T1000 (cell line): ENCODE results near the gene CDK17.
"Not testable (repeated sequence)": the region's sequence is repeated elsewhere in the genome, so short reads cannot be mapped to it uniquely, and the experiment has no call there.

Source experiments
- DNase-seq: peaks from one replicate; lab custom pipeline; 2025; ENCODE audit warnings: mixed read lengths; lab: John Stamatoyannopoulos, UW

The CDK17 gene

DNA sequence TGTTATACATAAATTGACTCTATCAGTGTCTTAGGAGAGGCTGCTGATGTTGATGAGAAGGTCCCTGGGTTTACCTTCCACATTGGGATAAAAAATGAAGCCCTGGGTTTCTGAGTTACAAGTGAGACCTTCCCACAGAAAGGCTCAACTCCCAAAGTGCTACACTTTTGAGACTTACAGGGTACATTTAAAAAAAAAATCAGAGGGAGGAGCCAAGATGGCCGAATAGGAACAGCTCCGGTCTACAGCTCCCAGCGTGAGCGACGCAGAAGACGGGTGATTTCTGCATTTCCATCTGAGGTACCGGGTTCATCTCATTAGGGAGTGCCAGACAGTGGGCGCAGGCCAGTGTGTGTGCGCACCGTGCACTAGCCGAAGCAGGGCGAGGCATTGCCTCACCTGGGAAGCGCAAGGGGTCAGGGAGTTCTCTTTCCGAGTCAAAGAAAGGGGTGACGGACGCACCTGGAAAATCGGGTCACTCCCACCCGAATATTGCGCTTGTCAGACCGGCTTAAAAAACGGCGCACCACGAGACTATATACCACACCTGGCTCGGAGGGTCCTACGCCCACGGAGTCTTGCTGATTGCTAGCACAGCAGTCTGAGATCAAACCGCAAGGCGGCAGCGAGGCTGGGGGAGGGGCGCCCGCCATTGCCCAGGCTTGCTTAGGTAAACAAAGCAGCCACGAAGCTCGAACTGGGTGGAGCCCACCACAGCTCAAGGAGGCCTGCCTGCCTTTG, 84.3 kb downstream of the CDK17 start:
- DNase-seq = not testable (repeated sequence)

DNA sequence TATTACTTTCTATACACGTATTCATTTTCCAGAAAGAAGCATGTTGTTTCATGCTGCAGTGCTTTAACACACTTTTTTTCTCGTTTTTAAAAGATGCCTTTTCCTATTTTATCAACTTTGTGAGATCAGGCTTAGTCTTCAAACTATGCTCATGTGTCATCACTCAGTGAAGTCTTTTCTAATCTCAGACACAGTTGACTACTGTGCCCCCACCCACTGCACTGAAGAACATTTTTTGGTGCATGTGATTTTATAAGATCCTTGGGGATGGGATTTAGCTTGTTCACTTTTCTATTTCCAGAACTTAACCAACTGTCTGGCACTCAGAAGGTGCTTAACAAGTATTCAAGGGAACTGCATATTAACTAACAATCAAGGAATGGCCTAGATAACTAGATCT, 85.5 kb downstream of the CDK17 start:
- no peak for DNase-seq

DNA sequence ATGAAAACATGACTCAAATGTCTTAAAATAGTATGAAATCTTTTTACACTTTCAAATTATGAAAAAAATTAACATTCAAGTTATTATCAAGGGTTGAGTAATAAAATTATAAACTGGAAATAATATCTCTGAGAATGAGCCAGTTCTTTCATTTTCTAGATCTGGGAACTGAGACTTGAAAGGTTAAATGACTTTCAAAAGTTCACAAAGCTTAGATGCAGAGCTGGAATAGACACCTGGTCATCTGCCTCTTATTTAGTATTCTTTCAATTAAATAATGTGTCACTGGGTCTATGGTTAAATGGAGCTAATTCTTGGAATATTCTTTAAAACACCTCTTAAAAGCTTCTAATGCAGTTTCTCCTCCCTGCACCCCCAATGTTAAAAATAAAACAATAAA, 86.6 kb downstream of the CDK17 start:
- DNase-seq = no peak

DNA sequence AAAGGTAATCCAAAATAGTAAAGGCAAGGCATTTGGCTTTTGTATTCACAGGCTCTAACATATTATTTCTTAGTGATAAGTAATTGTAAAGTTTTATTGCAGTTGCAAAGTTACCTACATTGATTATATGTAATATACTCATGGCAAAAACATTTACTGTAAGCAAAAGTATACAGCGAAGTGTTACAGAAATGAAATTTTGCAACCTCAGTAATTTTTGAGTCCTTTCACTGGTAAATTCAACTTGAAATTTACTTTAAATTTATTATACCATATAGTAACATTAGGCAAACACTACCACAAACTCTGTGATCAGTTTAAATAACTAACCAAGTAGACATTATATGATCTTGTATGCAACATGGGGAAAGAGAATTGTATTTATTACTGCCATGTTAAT, 89.0 kb downstream of the CDK17 start:
- DNase-seq = no peak

DNA sequence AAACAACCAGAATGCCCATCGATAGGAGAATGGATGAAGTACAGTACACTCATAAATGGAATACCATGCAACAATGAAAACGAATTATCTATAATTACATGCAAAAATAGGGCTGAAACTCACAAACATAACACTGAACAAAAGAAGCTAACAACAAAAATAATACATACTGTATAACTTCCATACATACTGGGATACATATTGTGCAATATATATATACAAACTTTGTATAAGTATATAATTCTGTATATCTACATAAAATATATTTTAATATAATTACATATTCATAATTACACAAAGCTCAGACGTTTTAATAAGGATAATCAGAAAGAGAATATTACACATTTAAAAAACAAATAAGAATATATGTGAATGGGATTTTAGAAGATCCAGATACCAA, 90.2 kb downstream of the CDK17 start:
- no peak for DNase-seq

DNA sequence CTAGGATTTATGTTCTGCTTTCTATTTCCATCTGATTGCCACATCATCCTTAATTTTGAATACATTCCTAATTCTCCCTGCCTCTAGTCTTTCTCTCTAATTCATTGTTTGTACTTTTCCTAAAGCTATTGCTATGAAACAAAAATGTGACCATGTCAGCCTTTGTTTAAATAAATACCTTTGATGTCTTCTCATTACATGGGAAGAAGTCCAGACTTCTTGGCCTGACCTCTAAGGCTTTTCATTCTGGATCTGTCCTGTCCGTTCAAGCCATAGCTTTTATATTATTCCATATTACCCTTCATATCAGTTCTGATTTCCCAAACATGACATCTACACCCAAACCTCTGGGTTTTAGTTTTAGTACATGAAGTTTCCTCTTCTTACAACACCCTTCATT, 91.4 kb downstream of the CDK17 start:
- DNase-seq = no peak

DNA sequence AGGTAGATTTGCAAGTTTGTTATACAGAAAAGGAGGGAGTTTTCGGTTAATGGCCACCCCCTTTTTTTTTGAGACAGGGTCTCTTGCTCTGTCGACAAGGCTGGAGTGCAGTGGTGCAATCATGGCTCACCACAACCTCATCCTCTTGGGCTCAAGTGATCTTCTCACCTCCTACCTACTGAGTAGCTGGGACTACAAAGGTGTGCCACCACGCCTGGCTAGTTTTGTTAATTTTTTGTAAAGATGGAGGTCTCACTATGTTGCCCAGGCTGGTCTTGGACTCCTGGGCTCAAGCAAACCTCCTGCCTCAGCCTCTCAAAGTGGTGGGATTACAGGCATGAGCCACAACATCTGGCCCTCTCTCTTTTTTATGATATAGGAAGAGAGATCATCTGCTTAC, 94.6 kb downstream of the CDK17 start:
- DNase-seq = no peak

DNA sequence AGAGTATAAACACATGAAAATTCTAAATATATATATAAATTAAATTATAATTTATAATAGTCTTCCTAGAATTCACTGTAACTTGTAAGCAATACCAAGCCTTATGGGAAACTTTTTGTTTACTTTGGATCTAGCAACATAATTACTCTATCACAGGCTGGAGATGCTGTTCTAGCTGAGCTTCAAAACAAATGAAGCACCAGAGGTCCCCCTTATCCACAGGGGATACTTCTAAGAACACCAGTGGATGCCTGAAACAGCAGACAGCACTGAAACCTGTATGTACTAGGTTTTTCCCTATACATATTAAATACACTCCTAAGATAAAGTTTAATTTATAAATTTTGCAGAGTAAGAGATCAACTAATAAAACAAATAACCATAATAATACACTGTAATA, 96.6 kb downstream of the CDK17 start:
- no peak for DNase-seq

DNA sequence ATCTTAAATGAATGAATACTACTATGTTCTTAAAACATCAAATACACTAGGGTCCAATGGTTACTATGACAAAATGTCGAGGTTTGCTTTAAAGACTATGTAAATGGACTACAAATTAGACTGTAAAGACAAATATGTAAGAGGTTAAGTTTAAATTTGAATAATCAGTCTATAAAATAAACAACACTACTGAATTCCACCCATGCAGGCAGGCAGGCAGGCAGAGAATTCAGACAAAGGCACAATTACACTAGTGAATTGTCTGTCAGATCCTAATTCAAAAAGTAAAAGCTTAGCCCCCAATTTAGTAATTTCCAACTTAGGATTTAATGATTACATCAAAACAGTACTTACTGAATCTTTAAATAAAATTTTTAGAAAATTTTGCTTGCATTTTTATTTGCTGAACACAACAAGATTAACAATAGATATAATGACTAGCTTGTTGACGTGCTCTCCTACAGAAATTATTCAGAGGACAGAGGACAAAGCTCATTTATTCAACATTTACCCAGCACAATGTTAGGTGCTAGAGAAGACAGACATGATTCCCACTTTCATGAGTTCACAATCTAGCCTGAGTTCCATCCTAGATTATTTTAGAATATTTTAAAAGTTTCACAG, 97.4 kb downstream of the CDK17 start:
- DNase-seq = no peak

DNA sequence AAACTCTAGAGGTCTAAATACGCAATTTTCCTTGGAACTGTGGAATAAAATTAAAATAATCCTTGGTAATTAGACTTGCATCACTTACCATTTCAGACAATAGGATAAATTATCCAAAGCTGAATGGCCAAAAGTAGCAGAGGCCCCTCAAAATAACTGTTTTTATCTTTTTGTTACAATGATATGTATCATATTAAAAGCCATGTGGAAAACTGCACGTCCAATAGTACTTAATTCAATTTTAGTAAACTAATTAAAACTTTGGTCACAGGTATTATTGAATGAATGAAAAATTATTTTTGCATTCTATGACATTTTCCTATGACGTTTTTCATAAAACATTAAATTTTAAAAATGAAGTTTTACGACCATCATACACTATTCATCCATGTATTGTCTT, 98.5 kb downstream of the CDK17 start:
- DNase-seq = no peak

DNA sequence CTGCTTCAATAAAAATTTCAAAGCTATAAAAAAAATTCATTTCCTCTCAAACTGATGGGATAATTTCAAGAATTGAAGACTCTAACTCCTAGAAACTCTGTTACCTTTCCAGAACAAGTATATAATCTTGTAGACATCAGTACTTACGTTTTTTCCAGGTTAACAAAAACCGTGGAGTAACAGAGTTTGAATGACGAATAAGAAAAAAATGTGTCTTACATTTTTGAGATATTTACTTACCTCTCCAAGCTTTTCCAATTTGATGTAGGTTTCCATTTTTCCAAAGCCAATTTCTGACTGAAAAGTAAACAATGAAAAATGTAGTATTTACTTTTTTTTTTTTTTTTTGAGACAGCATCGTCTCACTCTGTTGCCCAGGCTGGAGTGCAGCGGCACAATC, 100.2 kb downstream of the CDK17 start:
- no peak for DNase-seq

DNA sequence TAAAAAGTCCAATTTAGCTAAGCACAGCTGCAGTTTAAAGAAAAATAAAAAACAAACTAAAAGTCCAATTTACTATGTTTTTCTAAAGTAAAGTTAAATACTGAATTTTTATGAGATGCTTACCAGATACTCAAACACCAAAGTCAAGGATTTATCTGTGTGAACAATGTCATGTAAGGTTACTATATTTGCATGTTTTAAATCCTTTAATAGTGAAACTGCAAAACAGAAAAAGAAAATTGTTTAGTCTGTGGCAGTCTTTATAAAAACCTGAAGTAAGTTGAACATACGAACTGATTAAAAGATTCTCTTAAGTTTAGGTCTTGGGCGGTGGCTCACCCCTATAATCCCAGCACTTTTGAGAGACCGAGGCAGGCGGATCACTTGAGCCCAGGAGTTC, 102.7 kb downstream of the CDK17 start:
- DNase-seq = no peak

DNA sequence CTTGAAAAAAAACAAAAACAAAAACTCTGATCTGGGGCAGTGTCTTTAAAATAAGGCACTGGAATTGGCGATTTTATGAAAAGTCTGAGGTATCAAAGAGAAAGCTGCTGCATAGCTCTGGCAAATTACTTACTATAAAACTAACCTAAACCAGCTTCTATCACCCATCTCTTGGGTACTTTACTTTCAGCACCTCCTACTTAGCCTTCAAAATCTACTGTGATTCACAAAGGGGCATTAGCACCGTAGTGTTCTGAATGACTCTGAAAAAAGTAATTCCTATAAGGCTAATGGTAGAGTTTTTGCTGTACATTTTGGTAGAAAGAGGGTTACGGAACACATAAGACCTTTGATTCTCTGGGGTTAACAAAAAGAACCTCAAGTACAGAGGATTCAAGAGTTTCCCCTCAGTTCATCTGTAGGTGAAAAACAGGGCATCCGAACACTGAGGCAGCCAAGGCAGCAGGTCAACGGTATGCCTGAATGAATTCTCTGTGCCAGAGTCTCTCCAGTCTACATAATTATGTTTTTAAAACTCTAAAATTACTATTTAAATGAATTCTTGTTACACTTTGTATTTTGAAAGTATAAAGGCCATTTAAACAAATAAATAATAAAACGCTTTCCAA, 104.6 kb downstream of the CDK17 start:
- no peak for DNase-seq

DNA sequence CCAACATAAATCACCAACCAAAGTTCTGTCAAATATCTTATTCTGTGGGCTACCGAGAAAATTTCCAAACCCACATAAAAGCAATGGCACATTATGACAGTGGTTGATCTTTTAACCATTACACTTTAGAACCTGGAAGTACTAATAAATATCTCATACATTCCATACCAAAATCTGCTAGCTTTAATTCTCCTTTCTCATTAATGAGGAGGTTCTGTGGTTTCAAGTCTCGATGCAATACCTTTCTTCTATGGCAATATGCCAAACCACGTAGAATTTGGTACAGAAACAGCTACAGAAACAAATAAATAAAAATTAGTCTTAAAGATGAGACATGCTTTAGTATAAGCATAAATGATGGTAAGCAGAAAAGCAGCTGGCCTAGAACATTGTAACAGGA, 105.4 kb downstream of the CDK17 start:
- no peak for DNase-seq

DNA sequence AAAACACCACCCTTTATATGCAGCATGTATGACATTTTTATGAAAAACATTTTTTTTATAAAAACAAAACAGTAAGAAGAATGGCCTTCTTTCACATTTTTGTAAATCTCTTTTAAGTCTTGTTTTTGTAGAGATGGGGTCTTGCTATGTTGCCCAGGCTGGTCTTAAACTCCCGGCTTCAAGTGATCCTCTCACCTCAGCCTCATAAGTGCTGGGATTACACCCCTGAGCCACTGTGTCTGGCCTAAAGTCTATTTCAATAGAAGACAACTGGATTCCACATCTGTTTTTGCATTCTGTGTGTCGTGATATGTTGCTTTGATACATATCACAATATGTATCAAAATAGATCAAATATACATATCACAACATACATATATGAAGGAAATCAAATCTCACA, 107.1 kb downstream of the CDK17 start:
- no peak for DNase-seq

DNA sequence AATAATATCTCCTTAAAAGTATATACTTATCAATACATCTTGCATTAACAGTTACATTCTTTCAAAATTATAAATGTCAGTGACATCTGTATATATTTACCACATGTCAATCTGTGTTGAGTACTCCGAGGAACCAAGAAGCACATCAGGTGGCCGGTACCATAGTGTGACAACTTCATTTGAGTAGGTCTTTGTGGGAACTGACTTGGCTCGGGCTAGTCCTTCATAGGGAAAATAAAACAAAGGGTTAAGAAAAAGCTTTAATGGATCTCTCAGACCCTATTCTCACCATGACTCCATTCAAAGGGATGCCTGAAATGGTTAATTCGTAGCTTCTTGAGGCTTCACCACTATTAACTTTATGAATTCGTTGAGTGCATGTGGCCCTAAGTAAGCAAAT, 111.2 kb downstream of the CDK17 start:
- DNase-seq = no peak

DNA sequence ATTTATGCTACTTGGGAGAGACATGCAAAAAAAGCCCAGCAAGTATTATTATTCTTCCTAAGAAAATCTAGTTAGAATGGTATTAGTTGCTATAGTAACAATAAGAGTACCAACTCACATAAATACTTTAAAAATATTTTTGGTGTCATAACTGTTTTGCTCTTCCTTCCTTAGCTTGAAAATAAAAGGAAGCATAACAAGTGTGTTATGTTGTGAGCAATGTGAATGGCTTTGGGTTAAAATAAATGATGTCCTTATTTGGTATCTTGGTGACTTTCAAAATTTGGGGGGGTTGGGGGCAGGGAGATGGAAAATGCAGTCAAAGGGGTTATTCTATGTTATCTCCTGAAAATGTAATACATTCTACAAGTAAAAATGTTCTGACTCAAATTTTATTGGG, 115.1 kb downstream of the CDK17 start:
- no peak for DNase-seq

DNA sequence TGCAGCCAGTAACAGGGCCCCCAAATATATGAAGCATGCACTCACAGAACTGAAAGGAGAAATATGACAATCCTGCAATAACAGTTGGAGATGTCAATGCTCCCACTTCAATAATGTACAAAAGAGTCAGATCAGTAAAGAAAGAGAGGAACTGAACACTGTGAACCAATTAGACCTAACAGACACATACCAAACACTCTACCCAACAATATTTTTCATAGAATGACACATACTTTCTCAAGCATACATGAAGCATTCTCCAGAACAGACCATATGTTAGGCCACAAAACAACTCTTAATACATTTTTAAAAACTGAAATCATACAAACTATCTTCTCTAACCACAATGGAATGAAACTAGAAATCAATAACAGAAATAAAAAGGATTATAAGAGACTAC, 125.9 kb downstream of the CDK17 start:
- no peak for DNase-seq

DNA sequence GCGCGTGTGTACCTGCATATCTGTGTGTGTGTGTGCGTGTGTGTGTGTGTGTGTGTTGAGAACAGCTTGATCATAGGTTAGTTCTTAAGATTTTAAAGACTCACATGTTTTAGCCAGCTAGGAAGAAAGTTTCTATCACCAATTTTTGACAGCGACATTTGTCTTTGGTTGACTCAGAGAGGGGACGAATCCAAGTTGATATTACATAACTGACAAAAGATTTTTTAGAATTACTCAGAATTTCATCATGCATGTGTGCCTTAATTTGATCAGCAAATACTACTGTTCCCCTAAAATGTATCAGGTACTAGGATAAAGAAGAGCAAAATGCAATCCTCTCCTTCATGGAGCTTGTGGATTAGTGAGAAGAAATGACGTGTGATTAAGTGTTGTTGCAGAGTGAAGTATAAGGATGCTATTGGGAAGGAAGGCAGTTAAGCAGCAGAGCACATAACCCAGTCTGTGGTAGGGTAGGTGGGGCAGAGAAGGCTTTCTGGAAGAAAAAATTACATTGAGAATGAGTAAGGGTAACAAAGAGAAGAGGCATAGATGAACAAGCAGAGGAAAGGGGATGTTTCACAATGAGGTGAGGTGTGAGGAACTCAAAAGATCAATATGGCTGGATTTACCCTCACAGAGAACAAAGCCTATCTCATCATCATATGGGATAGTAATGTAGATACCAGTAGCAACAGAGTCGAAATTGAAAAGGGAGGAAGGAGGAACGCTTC, 128.6 kb downstream of the CDK17 start:
- no peak for DNase-seq

DNA sequence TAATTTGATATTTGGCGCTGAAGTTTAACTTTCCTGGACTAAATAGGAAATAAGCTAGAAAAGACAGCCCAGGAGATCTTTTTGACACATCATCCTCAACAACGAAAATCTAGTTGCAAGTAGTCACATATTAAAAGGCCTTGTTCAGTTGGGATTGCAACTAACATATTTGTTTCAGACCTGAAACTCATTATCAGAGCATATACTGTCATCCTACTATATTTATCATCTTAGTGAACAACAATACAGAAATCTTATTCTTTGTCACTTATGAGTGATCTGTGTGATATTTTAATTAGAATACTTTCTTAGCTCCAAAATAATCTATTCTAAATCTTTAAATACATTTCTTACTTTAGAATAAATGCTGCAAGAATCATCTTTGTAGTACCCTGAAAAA, 134.0 kb downstream of the CDK17 start:
- DNase-seq = no peak

DNA sequence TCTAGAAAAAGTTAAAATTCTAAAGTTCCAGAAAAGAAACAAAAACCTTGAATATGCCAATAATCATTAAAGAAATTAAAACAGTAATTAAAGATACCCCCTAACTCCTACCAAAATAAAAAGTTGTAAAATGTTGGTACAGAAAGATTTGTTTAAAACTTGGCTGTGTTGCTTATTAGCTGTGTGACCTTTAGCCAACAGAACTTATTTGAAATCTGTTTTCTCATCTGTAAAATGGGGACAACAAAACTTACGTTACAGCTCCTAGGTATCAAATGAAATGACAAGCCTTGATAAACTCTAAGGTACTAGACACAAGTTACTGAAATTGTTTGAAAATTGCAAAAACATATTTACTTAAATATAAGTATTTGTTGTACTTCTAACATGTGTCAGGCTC, 134.4 kb downstream of the CDK17 start:
- no peak for DNase-seq

DNA sequence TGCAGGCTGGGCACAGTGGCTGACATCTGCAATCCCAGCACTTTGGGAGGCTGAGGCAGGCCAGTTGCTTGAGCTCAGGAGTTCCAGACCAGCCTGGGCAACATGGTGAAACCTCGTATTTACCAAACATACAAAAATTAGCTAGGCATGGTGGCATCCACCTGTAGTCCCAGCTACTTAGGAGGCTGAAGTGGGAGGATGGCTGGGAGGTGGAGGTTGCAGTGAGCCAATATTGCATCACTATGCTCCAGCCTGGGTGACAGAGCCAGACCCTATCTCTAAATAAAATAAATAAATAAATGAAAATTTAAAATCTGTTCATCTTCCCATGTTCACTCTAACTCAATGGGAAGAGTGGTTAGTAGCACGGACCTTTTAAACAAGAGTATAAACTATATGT, 134.8 kb downstream of the CDK17 start:
- no peak for DNase-seq

DNA sequence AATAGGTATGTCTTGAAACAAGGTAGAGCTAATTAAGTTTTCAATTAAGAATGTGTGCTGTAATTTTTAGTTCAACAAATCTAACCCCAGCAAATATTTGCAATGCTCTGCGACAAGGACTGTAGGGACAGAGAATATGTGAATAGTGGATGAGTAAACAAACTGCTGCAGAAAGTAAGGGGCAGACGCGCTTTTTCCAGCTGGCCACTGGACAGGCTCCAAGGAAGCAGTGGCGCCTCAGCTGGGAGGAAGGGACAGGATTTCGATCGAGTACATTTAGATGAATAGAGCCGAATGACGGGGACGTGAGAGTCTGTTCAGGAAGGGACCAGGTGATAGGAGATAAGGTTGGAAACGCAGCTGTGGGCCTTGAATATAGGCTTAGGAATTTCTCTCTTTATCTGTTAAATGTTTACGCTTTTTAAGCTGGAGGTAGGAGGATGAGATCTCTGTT, 136.8 kb downstream of the CDK17 start:
- no peak for DNase-seq
